Ramos (cell line): ENCODE measurements around the gene FNDC3A.
"Not testable (repeated sequence)": the region's sequence is repeated elsewhere in the genome, so short reads cannot be mapped to it uniquely, and the experiment has no call there.

ENCODE experiments used
- in situ Hi-C: fragments of 300-500 bp; cut with MboI; formaldehyde crosslinking; loops from one replicate; pipeline ENCODE4 v1.14.3; 2022; ENCODE audit warnings: low sequenced_read_pairs; ENCODE audit not compliant: unreplicated experiment

Gene FNDC3A

GRCh38 chr13:49070021-49070420 lies 94.3 kb downstream of the FNDC3A start:
- in situ Hi-C loops: not testable (repeated sequence)

- in situ Hi-C loops: no loop called here
Observed at GRCh38 chr13:49071341-49071937, 95.7 kb downstream of the FNDC3A start.

- in situ Hi-C loops: no loop called here
Observed at GRCh38 chr13:49082653-49083536, 107.2 kb downstream of the FNDC3A start.

- in situ Hi-C loops: no loop called here
Observed at GRCh38 chr13:49084961-49085360, 109.2 kb downstream of the FNDC3A start.

GRCh38 chr13:49086722-49087121 lies 111.0 kb downstream of the FNDC3A start:
- in situ Hi-C loops: no loop called here

- in situ Hi-C loops: no loop called here
Observed at GRCh38 chr13:49093376-49093775, 117.7 kb downstream of the FNDC3A start.

GRCh38 chr13:49097374-49097773 lies 121.7 kb downstream of the FNDC3A start:
- in situ Hi-C loops: no loop called here

- in situ Hi-C loops: no loop called here
Observed at GRCh38 chr13:49098198-49098597, 122.5 kb downstream of the FNDC3A start.

- in situ Hi-C loops: no loop called here
Observed at GRCh38 chr13:49098771-49099512, 123.2 kb downstream of the FNDC3A start.

- in situ Hi-C loops: no loop called here
Observed at GRCh38 chr13:49099513-49099877, 123.8 kb downstream of the FNDC3A start.

GRCh38 chr13:49100637-49101570 lies 125.2 kb downstream of the FNDC3A start:
- in situ Hi-C loops: no loop called here

GRCh38 chr13:49108196-49108595 lies 132.5 kb downstream of the FNDC3A start:
- in situ Hi-C loops: no loop called here

- in situ Hi-C loops: no loop called here
Observed at GRCh38 chr13:49110122-49110912, 134.6 kb downstream of the FNDC3A start.

- in situ Hi-C loops: no loop called here
Observed at GRCh38 chr13:49110913-49111170, 135.1 kb downstream of the FNDC3A start.

GRCh38 chr13:49112782-49113525 lies 137.2 kb downstream of the FNDC3A start:
- in situ Hi-C loops: no loop called here

GRCh38 chr13:49113526-49114286 lies 138.0 kb downstream of the FNDC3A start:
- in situ Hi-C loops: no loop called here

- in situ Hi-C loops: no loop called here
Observed at GRCh38 chr13:49116873-49117272, 141.2 kb downstream of the FNDC3A start.

- in situ Hi-C loops: not testable (repeated sequence)
Observed at GRCh38 chr13:49118455-49118854, 142.7 kb downstream of the FNDC3A start.
